IPS-NIHi7 (cell line): ENCODE measurements around the gene MYBPH.

ENCODE experiments used
- DNase-seq: peaks from one replicate; pipeline ENCODE4 v3.0.0; 2012; ENCODE audit warnings: mixed read lengths; ENCODE audit errors: extremely low spot score

Gene MYBPH

GRCh38 chr1:203200916-203201315 is 25.3 kb upstream of the MYBPH start:
- no peak for DNase-seq

GRCh38 chr1:203199816-203200571 is 24.4 kb upstream of the MYBPH start:
- DNase-seq = no peak

GRCh38 chr1:203199481-203199815 is 23.8 kb upstream of the MYBPH start:
- DNase-seq = no peak

- no peak for DNase-seq
These were observed 23.4 kb upstream of the MYBPH start for GRCh38 chr1:203199002-203199401.

GRCh38 chr1:203197625-203198024 is 22.0 kb upstream of the MYBPH start:
- DNase-seq = no peak

GRCh38 chr1:203196371-203196770 is 20.7 kb upstream of the MYBPH start:
- DNase-seq = no peak

- no peak for DNase-seq
These were observed 15.3 kb upstream of the MYBPH start for GRCh38 chr1:203190949-203191348.

- DNase-seq = no peak
These were observed 14.3 kb upstream of the MYBPH start for GRCh38 chr1:203189951-203190352.

GRCh38 chr1:203188686-203189232 is 13.1 kb upstream of the MYBPH start:
- no peak for DNase-seq

- DNase-seq = no peak
These were observed 12.2 kb upstream of the MYBPH start for GRCh38 chr1:203187689-203188264.

- DNase-seq = no peak
These were observed 11.7 kb upstream of the MYBPH start for GRCh38 chr1:203187304-203187685.

- DNase-seq = peak; percentile 51
These were observed 11.0 kb upstream of the MYBPH start, which contains the start of gene CHI3L1 for GRCh38 chr1:203186446-203187303. CHI3L1 (minus strand) TSS chr1:203186704; CDS start chr1:203186623, 81 bp downstream.

- no peak for DNase-seq
These were observed 10.4 kb upstream of the MYBPH start for GRCh38 chr1:203186091-203186445.

GRCh38 chr1:203185585-203185984 is 10.0 kb upstream of the MYBPH start:
- DNase-seq = no peak

GRCh38 chr1:203185061-203185461 is 9.4 kb upstream of the MYBPH start:
- no peak for DNase-seq

- no peak for DNase-seq
These were observed 8.8 kb upstream of the MYBPH start for GRCh38 chr1:203184467-203184866.

- no peak for DNase-seq
These were observed 8.2 kb upstream of the MYBPH start for GRCh38 chr1:203183828-203184227.

- no peak for DNase-seq
These were observed 6.8 kb upstream of the MYBPH start for GRCh38 chr1:203182387-203182953.

GRCh38 chr1:203181586-203182386 is 6.2 kb upstream of the MYBPH start:
- DNase-seq = no peak

- DNase-seq = no peak
These were observed 5.1 kb upstream of the MYBPH start for GRCh38 chr1:203180611-203181330.

- no peak for DNase-seq
These were observed 4.0 kb upstream of the MYBPH start for GRCh38 chr1:203179667-203180005.
